ENCODE results near the gene TMEM33. TPM values are rescaled to one million over a fixed set of nuclear protein-coding genes. Genes with fewer than 3 reads are reported as not detected.

TMEM33 gene
- total RNA-seq, 4 donors from 2014 or later = 40.2 to 76.4 (median 43.1) TPM

- Histone ChIP-seq H3K27me3 (no peaks in the 10 kb centered on the region), H3K27ac (no peak overlapping the region), H3K9me3 (no peaks in the 10 kb centered on the region), H3K4me1 (peaks cover 0 to 7% (median 0%) of the 10 kb centered on the region in 4 donors), H3K36me3 (peaks cover 0 to 7% (median 0%) of the 10 kb centered on the region in 3 donors), H3K4me3 (no peak overlapping the region)
- no peak for DNase-seq (ENCODE audit: low spot score in 2 of 2)
- WGBS, 2 donors = 97% methylated on average over 3 of the region's 3 CpGs
- TF ChIP-seq CTCF (IDR thresholded peaks at IDR 0.05) (no peak), POLR2A (IDR thresholded peaks at IDR 0.05) (no peak), EP300 (IDR thresholded peaks at IDR 0.05) (no peak)
Measured at GRCh38 chr4:42008011-42008786, 73.0 kb downstream of the TMEM33 start.

Small RNA genes within 50 kb of the gene (small RNA-seq; reads per million reads assigned to genes)
- gene AC108210.2 = not detected

Other genes with a start within 250 kb of the TMEM33 start
- gene PHOX2B, start 186.7 kb upstream of the TMEM33 start, total RNA-seq = not detected
- gene DCAF4L1, start 46.3 kb downstream of the TMEM33 start, total RNA-seq = under 1 TPM in 3 of 4 donors, not detected in 1; under 0.01 to 0.30 (median 0.21) TPM
- 10 to 100 TPM; 48.5 to 65.3 (median 62.1) TPM for gene SLC30A9, start 55.1 kb downstream of the TMEM33 start, total RNA-seq
- gene BEND4, start 217.2 kb downstream of the TMEM33 start, total RNA-seq = under 1 TPM; 0.22 to 0.98 (median 0.51) TPM

Measured in tibial nerve (tissue), 4 donors.